Transverse colon (tissue), 3 donors: ENCODE measurements around the gene NCAPG.

Source experiments
- CTCF ChIP-seq, 5 experiments: fragments of 200-600 bp in 3 of 5; fragments of 450-650 bp in 2 of 5; sonication (generic) in 3 of 5; IDR thresholded peaks; 1 replicate in 2 of 5; 2 replicates in 3 of 5; pipeline ENCODE4 v1.5.1; 2016 to 2017; ENCODE audit warnings: antibody characterized with exemption in 5 of 5, inconsistent platforms in 3 of 5, mild to moderate bottlenecking in 2 of 5, moderate library complexity in 1 of 5
- POLR2A ChIP-seq: fragments of 450-650 bp; IDR thresholded peaks from one replicate; pipeline ENCODE4 v1.6.1; 2016; ENCODE audit warnings: antibody characterized with exemption, mild to moderate bottlenecking, moderate library complexity

- TF ChIP-seq POLR2A (no peak), CTCF (IDR thresholded peaks at IDR 0.05) (no peak)
These were observed 83.6 kb downstream of the NCAPG start for GRCh38 chr4:17894421-17894820.
